ENCODE measurements around the gene MEOX1.
"Not testable (repeated sequence)": the region's sequence is repeated elsewhere in the genome, so short reads cannot be mapped to it uniquely, and the experiment has no call there.

MEOX1 gene

DNA sequence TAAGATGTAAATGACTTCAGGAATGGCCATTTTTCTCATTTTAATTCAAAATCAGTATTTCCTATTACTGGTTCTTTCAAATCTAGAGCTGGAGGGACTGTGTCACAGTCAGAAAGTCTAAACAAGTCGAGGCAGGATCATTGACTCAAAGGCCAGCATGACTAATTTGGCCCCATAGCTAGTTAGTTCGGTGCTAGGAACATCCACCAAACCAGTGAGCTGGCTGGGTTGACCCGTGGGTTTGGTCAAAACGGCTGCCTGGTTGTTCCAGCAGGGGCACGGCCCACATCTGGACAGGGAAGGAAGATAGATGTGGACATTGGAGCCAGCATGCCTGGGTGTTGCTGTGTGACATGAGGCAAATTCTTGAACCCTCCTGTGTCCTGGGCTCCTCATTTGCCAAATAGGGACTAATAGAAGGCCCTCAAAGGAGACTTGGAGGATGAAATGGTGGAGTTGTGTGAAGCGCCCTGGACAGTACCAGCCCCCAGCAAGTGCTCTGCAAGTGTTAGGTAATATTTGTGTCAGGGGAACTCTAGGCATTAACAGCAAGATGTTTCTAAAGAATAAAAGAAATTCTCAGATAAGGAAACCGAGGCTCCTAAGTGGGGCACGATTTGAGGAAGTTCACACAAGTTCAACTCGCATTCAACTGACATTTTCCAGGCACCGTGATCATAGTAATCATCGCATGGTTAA lies 46.2 kb downstream of the MEOX1 start:
- no peak for DNase-seq

DNA sequence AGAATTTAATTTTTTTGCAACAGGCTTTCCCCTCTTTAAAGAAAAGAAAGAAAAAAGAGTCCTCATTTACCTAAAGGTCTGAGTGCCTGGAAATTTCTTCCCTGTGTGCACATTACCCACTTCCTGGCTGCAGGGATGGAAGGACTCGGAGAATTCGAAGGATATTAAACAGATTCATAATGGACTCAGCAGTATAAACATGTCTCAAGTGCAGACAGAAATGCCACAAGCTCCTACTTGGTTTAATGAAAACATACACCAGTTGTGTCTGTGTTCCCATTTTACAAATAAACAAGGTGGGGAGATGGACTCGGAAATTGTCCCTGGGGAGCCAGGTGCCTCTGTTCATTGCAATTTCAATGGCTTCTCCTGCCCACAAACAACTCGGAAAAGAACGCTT lies 47.2 kb downstream of the MEOX1 start:
- no peak for DNase-seq

DNA sequence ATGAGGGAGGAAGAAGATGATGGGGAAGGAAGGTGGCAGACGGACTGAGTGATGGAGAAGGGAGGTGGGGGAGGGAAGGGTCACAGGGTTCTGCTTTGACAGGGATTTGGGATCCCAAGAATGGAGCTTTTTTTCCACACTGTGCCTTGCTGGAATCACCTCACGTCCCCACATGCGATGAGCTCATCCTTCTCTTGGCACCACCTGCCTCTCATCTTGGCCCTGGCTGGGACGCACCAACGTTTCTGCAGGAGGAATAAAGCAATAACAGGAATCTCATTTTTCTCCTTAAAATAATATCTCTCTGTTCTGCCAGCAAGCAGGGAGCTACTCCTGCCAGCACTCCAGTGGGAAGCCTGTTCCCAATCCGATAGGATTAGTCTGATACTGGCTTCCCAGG lies 47.8 kb downstream of the MEOX1 start:
- DNase-seq = no peak

DNA sequence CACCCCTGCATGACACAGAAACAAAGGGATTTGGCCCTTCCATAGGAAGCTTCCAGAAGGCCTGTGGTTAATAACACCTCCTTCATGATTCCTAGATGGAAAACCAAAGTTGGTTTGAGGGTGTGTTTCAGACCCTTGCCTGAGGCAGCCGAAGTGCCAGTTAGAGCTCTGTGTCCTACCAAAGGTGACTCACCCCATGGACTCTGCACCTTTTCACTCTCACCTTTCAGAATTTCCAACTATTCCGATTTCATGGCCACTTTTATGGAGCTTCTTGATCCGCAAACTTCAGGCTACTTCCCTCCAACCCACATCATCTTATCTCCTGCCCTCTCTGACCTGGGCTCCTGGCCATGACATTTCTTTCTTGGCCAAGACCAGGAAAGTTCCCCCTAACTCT lies 49.2 kb downstream of the MEOX1 start:
- no peak for DNase-seq

DNA sequence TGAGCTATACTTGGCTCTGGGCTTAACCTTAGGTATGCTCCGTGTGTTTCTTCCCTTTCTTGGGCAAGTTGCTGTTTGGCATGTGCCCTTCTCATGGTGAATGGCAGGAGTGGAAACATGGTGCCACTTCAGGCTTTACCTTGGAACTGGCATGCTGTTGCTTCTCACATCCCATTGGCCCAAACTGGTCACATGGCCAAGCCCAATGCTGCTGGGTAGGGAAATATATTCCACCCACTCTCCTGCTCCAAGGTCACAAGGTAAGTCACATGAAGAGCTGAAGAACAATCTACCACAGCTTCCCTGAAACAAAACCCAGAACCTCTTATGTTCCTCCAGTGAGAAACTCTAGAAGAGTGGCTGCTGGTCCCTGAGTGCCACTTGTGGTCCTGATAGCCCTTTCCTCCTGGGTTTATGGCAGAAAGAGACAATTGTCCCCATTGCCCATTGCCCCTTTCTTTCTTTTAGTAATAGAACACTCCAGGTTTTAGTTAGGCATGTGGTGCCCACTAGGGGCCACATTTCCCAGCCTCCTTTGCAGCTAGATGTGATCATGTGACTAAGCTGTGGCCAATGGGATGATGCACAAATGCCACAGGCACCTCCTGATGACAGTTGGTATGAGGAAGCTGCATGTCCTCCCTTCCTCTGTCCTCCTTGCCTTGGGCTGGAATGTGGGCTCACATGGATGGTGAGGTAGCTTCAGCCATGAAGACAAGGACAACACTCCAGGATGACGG lies 50.3 kb downstream of the MEOX1 start:
- no peak for DNase-seq

GRCh38 chr17:43609613-43610385 lies 51.9 kb downstream of the MEOX1 start:
- DNase-seq = no peak

- no peak for DNase-seq
These were observed 53.4 kb downstream of the MEOX1 start for GRCh38 chr17:43608313-43608712.

DNA sequence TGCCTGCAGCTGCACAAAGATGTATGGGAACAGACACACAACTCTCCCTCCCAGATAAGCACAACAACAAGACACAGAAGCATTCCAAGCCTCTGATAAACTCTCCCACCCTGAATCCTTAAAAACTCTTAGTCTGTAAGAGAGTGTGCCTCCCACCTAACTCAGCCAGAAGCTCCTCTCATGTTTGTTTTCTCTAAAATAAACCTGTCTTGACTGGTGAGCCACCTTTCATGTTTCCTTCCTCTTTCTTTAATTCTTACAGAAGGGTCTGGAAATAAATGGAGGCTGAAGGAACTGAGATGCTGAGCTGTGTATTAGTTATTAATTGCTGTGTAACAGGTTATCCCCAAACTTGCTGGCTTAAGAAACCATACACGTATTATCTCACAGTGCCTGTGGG lies 57.2 kb downstream of the MEOX1 start:
- no peak for DNase-seq

DNA sequence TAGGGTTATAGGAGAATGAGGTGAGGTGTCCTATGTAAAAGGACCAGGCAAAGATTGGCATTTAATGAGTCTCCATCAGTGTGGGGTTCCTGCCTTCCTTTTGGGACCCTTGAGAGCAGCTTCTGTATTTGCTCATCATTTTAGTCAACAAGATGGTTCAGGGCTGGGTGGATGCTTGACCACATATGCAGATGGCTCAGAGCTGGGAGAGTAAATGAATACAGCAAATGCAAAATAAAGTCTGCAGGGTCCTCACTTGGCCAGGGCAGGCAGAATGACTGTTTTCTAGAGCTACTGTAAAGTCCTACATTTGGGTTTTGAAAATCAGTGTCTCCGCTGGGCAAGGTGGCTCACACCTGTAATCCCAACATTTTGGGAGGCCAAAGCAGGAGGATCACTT lies 58.4 kb downstream of the MEOX1 start:
- DNase-seq = no peak

DNA sequence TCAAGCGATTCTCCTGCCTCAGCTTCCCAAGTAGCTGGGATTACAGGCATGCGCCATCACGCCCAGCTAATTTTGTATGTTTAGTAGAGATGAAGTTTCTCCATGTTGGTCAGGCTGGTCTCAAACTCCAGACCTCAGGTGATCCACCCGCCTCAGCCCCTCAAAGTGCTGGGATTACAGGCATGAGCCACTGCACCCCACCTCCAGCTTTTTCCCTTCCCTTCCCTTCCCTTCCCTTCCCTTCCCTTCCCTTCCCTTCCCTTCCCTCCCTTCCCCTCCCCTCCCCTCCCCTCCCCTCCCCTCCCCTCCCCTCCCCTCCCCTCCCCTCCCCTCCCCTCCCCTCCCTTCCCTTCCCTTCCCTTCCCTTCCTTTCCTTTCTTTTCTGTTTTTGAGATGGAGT lies 59.2 kb downstream of the MEOX1 start:
- not testable (repeated sequence) for DNase-seq

- DNase-seq = no peak
These were observed 60.3 kb downstream of the MEOX1 start for GRCh38 chr17:43601280-43602039.

GRCh38 chr17:43599835-43600234 lies 61.9 kb downstream of the MEOX1 start:
- DNase-seq = no peak

DNA sequence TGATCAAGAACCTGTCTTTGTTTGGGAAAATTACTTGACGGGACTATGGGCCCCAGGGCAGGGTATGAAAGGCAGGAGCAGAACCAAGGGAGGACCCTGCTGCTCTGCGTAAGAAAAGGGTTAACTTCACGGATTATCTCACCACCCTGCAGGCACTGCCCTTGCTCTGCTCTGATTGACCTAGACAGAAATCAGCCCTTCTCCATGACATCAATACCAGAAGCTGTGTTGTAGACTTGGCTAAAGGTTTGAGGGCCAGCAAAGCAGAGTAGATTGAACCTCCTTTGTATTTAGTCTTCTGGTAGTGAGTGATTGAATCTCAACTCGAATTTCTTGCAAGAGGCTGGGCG lies 62.7 kb downstream of the MEOX1 start:
- no peak for DNase-seq

DNA sequence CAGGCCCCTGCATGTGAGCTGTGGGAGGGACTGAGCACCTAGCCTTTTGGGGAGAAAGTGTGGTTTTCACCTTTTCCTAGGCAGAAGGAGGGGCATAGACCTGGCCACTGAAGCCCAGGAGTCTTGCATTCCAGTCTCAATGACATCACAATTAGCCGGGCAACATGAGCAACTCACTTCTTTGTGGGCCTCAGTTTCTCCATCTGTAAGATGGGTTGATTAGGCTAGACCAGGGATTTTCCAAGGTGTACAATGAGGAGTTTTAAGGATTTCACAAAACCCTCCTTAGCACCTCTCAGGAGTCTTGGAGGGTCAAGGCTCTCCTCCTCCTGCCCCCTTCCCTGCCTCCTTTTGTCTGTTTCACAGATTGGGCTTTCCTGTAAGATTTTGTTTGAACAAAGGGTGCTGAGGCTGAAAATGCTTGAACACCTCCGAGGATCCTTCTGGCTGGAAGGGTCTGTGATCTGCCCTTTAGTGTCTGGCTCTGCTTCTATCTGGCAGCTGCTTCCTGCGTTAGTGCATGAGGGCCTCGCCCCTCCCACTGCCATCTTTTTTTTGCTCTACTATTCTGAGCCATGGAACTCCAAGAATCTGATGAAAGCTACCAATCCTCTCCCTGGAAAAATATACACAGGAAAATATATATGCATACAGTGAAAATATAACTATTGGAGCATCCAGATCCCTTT lies 63.2 kb downstream of the MEOX1 start:
- DNase-seq = no peak

DNA sequence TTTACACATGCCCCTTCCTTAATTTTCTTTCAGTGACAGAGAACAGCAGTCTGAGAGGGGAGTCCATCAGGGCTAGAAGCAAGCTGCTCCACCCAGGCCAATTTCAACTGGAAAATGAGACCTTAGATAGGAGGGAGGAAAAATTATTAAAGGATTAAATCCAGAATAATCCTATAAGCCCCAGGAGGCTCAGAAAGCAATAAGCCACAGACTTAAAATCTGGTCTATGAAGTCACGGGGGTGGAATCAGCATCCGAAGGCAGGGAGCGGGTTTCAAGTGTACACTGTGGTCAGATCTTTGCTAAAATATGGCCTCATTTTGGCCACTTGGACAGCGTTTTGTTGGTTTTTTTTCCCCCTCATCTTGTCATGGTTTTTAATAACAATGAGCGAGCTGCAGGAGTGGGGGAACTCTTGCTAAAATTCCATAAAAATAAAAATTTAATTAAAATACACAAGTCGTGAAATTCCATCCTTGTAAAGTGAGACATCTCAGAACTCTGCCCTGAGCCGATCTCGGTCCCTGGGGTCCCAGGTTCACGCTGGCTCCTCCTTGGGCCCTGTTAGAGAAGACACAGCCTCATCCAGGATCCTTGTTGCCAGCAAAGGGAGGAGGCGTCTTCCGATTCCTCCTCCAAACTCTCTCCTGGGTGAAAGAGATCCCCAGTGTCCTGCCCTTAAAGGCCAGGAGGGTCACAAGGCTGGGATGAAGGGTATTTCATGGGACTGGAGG lies 63.9 kb downstream of the MEOX1 start:
- DNase-seq = no peak

- DNase-seq = no peak
These were observed 66.3 kb downstream of the MEOX1 start for GRCh38 chr17:43595466-43595865.

DNA sequence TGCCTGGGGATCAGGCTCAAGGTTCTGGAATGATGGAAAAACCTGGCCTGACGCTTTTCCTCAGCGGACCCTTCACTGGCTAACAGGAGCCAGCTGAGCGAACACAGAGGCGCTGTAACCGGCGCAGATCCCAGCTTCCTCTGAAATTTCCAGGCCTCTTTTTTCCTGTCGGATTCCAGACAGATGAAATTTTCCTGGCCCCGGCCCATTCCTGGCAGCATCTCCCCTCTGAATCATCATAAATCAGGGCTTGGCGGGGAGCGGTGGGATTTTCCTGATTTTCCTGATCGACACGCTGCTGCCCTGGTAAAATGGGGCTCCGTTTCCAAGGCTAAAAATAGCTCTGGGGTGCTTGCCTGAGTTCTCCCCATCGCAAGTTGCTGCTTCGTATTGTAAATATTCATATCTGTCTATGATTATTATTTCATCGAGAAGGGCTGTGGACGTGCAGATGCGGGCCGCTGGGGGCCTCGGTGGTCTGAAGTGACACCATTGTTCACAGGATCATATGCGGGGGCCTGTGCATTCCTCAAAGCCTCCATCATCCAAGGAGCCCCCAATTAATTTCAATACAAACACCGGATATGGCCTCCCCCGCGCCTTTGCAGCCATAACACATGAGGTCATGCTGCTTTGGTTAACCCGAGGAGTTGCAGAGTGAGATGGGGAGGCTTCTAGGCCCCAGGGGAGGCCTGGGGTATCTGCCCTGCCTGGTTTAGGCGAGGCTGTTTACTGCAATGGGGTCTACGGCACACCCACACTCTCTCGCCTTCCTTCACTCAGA lies 69.8 kb downstream of the MEOX1 start:
- DNase-seq = no peak

DNA sequence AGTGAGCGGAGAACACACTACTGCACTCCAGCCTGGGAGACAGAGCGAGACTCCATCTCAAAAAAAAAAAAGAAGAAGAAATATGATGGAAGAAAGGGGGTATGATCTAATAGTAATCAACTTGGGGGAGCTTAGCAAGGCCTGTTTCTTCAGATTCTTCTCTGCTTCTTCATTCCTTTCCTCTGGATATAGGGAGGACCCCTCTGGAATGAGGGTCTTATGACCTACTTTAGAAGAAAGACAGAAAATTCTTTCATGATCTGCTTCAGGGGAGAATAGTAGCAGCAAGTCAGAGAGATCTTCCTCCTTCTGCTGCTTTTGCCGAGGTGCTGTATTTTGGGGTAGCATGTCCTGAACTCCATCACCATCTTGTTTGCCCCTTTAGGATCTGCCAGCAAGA lies 70.7 kb downstream of the MEOX1 start:
- no peak for DNase-seq
